DMS153 (cell line): ENCODE measurements around the gene TUBA4B.
A peak's percentile ranks its signal among the peaks of the same experiment; 100 is the strongest.
"Not testable (repeated sequence)": the region's sequence is repeated elsewhere in the genome, so short reads cannot be mapped to it uniquely, and the experiment has no call there.

Experiments used
- DNase-seq: peaks from one replicate; lab custom pipeline; 2025; lab: John Stamatoyannopoulos, UW

TUBA4B gene

GRCh38 chr2:219248845-219249202 lies 4.2 kb upstream of the TUBA4B start:
- DNase-seq, result no peak

GRCh38 chr2:219249203-219249980 lies 3.7 kb upstream of the TUBA4B start:
- DNase-seq, result peak; percentile 98

DNA sequence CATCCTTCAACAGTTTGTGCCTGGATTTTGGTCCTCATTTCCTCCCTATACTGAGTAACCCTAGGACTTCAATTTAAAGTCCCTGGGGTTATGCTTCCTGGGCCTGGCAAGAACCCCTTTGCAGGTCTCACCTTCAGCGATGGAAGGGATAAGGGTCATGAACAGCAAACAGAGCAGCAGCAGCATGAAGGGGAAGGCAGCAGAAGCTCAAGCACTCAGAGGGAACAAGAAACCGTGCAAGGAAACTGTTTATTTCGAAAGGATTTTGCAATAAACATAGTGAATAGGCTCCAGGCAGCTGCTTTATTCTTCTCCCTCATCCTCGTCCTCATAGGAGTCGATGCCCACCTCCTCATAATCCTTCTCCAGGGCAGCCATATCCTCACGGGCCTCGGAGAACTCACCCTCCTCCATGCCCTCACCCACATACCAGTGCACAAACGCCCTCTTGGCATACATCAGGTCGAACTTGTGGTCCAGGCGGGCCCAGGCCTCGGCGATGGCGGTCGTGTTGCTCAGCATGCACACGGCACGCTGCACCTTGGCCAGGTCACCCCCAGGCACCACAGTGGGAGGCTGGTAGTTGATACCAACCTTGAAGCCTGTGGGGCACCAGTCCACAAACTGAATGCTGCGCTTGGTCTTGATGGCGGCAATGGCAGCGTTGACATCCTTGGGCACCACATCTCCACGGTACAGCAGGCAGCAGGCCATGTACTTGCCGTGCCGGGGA lies 2.8 kb upstream of the TUBA4B start:
- DNase-seq, result no peak

DNA sequence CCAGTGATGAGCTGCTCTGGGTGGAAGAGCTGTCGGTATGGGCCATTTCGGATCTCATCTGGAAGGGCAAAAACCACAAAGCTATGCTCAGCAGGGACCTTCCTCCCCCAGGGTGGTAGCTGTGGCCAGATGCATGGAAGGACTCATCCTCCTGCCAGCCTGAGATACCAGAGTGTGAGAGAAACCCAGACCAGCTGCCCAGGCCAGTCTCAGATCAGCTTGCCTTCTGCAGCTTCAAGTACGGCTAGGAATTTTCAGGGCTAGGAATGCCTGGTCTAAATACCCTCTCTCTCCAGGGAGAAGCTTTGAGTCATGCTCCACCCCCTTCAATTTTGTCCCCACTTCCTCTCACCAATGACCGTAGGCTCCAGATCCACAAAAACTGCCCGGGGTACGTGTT lies 1.4 kb upstream of the TUBA4B start:
- no peak for DNase-seq

- no peak for DNase-seq
These were observed 959 bp upstream of the TUBA4B start for GRCh38 chr2:219252084-219252483.

DNA sequence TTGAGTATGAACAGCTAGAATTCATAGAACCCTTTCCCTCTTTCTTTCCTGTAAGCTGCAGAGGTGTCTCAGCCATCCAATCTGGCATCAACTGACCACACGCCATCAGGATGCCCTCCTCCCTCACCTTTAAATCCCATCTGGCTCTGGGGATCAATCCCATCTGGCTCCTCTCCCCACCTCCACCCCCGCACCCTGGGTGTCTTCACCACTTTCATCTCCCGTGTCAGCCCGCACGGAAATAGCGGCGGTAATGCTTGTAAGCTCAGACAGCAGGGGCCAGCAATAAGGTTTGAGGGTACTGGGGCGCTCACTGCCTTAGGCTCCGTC lies 508 bp upstream of the TUBA4B start:
- DNase-seq, result peak; percentile 6

GRCh38 chr2:219253753-219254589 lies 928 bp downstream of the TUBA4B start, which contains the start of gene TUBA4A:
TSS of gene TUBA4A (minus strand) at chr2:219253918. CDS start at chr2:219253858, 60 bp downstream.
- peak; percentile 71 for DNase-seq

DNA sequence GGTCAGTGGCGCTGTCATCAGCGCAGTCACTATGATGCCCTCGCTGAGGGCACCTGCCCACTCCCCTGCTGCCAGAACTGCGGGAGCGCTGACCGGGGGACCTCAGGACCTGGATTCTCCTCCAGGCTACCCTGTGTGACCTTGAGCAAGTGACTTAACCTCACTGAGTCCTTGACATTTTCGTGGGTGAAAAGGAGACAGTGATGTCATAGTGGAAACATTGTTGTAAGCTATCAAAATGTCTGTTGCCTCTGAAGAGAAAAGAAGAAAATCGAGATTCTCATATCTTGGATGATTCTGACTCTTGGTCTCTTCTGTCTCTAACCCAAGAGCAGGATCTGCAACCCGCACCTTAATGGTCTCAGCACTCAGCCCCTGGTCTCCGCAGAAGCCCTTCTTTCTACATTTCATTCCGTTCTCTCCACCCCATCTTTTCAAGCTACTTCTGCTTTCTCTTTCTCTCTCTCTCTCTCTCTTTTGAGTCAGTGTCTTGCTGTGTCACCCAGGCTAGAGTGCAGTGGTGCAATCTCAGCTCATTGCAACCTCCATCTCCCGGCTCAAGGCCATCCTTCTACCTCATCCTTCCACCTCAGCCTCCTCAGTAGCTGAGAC lies 1.7 kb downstream of the TUBA4B start:
- DNase-seq, result no peak

DNA sequence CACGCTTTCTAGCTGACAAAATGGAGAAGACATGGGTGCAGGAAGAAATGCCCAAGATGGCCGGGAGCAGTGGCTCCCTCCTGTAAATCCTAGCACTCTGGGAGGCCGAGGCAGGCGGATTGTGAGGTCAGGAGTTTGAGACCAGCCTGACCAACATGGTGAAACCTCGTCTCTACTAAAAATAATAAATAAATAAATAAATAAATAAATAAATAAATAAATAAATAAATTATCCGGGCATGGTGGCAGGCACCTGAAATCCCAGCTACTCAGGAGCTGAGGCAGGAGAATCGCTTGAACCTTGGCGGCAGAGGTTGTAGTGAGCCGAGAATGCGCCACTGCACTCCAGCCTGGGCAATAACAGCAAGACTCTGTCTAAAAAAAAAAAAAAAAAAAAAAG lies 5.9 kb downstream of the TUBA4B start:
- DNase-seq, result not testable (repeated sequence)

- no peak for DNase-seq
These were observed 8.2 kb downstream of the TUBA4B start for GRCh38 chr2:219261024-219261855.

DNA sequence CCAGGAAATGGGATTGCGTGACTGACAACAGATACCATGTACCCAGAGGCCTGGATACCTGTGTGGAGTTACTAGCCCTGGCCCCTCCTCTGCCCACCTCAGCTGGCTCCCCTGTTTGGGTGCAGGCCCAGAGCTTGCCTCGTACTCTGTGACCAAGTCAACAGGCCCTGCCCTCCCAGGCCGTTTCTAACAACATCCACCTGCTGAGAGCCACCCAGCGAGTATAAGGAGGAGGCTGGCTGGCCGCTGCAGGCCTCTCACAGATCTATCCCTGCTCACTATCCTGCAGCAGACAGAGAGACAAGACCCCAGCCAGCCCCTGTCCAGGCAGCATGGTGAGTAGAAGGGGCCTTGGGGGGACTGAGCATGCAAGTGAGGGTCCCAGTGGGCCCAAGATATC lies 13.2 kb downstream of the TUBA4B start:
- no peak for DNase-seq

DNA sequence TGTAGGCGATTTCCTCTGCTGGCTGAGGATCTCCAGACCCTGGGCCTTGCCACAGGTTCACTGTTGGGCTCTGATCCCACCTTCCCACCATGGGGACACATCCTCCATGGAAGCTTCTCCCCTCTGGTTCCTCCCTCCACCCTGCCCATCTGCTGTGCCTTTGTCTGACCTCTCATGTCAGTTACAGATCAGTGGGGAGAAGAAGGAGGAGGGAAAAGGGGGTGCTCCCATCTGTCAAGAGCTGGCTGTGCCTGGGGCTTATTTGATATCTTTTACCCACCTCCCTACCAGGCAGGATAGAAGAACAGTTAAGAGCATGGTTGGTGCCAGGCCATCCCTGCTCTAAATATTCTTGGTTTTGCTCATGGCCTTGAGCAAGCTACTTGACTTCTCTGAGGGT lies 13.8 kb downstream of the TUBA4B start:
- no peak for DNase-seq

DNA sequence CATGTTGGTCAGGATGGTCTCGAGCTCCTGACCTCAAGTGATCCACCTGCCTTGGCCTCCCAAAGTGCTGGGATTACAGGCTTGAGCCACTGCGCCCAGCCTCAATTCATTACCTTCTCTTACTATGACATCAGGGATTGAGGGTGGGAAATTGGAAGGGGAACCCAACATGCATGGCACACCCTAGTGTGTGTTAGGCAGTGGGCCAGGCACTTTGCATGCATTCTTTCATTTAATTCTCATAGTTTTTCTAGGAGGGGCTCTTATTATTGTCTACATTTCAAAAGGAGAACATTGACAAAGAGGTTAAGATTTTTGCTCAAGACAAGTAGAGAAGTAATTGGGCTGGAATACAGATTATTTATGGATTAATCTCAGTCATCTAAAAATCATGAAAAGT lies 15.3 kb downstream of the TUBA4B start:
- no peak for DNase-seq

DNA sequence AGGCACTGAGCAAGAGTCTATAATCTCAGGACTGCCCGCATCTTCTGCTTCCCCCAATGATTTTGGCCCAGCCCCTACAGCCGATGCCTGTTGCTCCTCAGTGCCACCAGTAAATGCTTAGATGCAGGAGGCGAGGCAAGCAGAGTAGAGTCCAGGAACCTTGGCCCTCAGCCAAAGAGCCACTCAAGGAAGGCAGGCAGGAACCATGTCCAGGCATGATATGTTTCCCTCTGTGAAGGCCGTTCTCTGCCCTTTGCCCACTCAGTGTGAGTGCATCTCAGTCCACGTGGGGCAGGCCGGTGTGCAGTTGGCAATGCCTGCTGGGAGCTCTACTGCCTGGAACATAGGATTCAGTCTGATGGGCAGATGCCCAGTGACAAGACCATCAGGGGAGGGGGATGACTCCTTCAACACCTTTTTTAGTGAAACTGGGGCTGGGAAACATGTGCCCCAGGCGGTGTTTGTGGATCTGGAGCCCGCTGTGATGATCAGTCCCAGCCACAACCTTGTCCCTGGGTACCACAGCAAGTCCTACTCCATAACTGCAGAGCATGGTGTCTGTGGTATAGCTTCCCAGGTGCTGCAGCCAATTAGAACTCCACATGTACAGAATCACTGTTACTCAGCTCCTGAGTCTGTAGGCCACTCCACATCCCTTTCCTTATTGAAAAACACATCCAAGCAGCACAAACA lies 16.5 kb downstream of the TUBA4B start:
- peak; percentile 53 for DNase-seq

- no peak for DNase-seq
These were observed 17.0 kb downstream of the TUBA4B start for GRCh38 chr2:219270055-219270372.

GRCh38 chr2:219271021-219271420 lies 18.0 kb downstream of the TUBA4B start:
- no peak for DNase-seq

GRCh38 chr2:219272356-219272755 lies 19.3 kb downstream of the TUBA4B start:
- no peak for DNase-seq

- no peak for DNase-seq
These were observed 20.0 kb downstream of the TUBA4B start for GRCh38 chr2:219272995-219273394.

DNA sequence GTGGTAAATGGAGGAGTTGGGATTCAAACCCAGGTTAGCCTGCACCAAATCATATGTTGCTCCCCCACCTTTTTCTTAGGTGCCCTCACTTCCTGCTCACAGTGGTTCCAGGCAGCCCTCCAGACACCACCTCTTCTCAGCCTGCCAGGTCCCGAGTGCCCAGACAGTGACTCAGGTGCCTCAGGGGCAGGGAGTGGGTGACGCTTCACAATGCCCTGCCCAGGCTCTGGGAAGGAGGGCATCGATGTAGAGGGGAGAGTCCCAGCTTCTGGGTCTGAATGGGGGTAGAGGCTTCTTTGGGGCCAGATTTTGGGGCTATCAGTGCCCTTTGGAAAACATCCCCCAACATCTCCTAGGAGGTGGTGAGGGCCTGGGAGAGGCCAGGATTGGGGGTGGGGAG lies 20.9 kb downstream of the TUBA4B start:
- no peak for DNase-seq

GRCh38 chr2:219274361-219274921 lies 21.4 kb downstream of the TUBA4B start:
- no peak for DNase-seq
